K562 (cell line): Measurements from ENCODE around the gene SPIRE1. TPM values are rescaled to one million over a fixed set of nuclear protein-coding genes. Genes with fewer than 3 reads are reported as not detected.

ENCODE experiments used
- ATAC-seq: fragments of 200-7000 bp; cut with Tn5 transposase; 3 replicates; pipeline ENCODE4 v1.9.1; 2020; ENCODE audit warnings: moderate library complexity
- BruUV-seq: library from RNA; stranded (reverse); fragments of 400-500 nt; replicated peaks from 2 replicates; lab custom pipeline; 2021; lab: Mats Ljungman, UMichigan
- CTCF ChIA-PET: fragments of 300-600 bp; formaldehyde crosslinking; extraction: SDS; loops from one replicate; lab custom pipeline; 2021; ENCODE audit warnings: low intra/inter-chr PET ratio; lab: Yijun Ruan, JAX
- POLR2A ChIA-PET: fragments of 300-600, 350-650 bp; sonication (Branson Sonifier 250); formaldehyde crosslinking; extraction: SDS; loops from one replicate; lab custom pipeline; 2021; ENCODE audit warnings: antibody characterized with exemption, inconsistent platforms; lab: Yijun Ruan, JAX
- DNase-seq, 4 experiments: peaks; one replicate each; pipeline versions ENCODE4 v3.0.0 to v3.0.0-alpha.2; 2011 to 2018; ENCODE audit warnings: low spot score in 3 of 4, mixed read lengths in 3 of 4; ENCODE audit errors: extremely low read depth in 1 of 4
- FAIRE-seq: peaks from 2 replicates; lab custom pipeline; 2011; peaks lifted over from hg19 to GRCh38; lab: Jason Lieb, UNC
- H2AFZ ChIP-seq: 2 replicates; pipeline ENCODE4 v1.6.0; 2011; ENCODE audit warnings: low read depth, low read length, control low read depth, inconsistent platforms
- H3K27ac ChIP-seq: fragments of 200-600 bp; 3 replicates; pipeline ENCODE4 v1.8.0; 2011; ENCODE audit warnings: low read depth, mild to moderate bottlenecking, control low read depth, inconsistent platforms, low read length, moderate library complexity, mixed read lengths; ENCODE audit errors: extremely low read depth
- H3K27me3 ChIP-seq, 2 experiments: fragments of 300-600 bp in 1 of 2; 2 replicates in 1 of 2; 3 replicates in 1 of 2; pipeline versions ENCODE4 v1.6.0 to v1.8.0; 2011; ENCODE audit warnings: inconsistent platforms in 2 of 2, low read length in 2 of 2, mild to moderate bottlenecking in 1 of 2, mixed read lengths in 1 of 2, moderate library complexity in 1 of 2; ENCODE audit not compliant: control insufficient read depth in 2 of 2, insufficient read depth in 2 of 2
- H3K36me3 ChIP-seq: fragments of 300-600 bp; 3 replicates; pipeline ENCODE4 v1.8.0; 2011; ENCODE audit warnings: mild to moderate bottlenecking, low read length, inconsistent platforms; ENCODE audit not compliant: control insufficient read depth, insufficient read depth
- H3K4me1 ChIP-seq, 2 experiments: fragments of 200-600 bp in 1 of 2; replicated peaks in 1 of 2; 2 replicates in 1 of 2; 3 replicates in 1 of 2; pipeline versions ENCODE4 v1.5.1 to v1.8.0; 2011; ENCODE audit warnings: inconsistent platforms in 2 of 2, low read length in 2 of 2, mild to moderate bottlenecking in 1 of 2, mixed read lengths in 1 of 2, moderate library complexity in 1 of 2; ENCODE audit not compliant: control insufficient read depth in 2 of 2, insufficient read depth in 2 of 2
- H3K4me2 ChIP-seq: 2 replicates; pipeline ENCODE4 v1.6.1; 2011; ENCODE audit warnings: low read length, control low read depth, inconsistent platforms, mixed read lengths; ENCODE audit not compliant: insufficient read depth
- H3K4me3 ChIP-seq: fragments of 200-600 bp; sonication (generic), shearing (Covaris generic); 2 replicates; pipeline ENCODE4 v1.5.1; 2016; ENCODE audit warnings: control low read depth, inconsistent platforms
- H3K79me2 ChIP-seq: fragments of 200-600 bp; 3 replicates; pipeline ENCODE4 v1.8.0; 2011; ENCODE audit warnings: low read length, inconsistent platforms; ENCODE audit not compliant: control insufficient read depth, insufficient read depth
- H3K9ac ChIP-seq, 2 experiments: 2 replicates each; pipeline versions ENCODE4 v1.6.0 to v1.6.1; 2011; ENCODE audit warnings: low read depth in 2 of 2, low read length in 2 of 2, control low read depth in 1 of 2, inconsistent platforms in 1 of 2, mild to moderate bottlenecking in 1 of 2, mixed read lengths in 1 of 2; ENCODE audit not compliant: insufficient read depth in 1 of 2
- H3K9me1 ChIP-seq: one replicate; pipeline ENCODE4 v1.6.0; 2011; ENCODE audit warnings: inconsistent platforms, mild to moderate bottlenecking, low read length, moderate library complexity; ENCODE audit not compliant: control insufficient read depth, insufficient read depth
- H3K9me3 ChIP-seq: replicated peaks from 2 replicates; pipeline ENCODE4 v1.5.1; 2011; ENCODE audit warnings: low read depth, low read length, inconsistent platforms; ENCODE audit not compliant: control insufficient read depth, insufficient read depth
- H4K20me1 ChIP-seq: replicated peaks from 2 replicates; pipeline ENCODE4 v1.6.1; 2011; ENCODE audit warnings: low read length, inconsistent platforms, mixed read lengths; ENCODE audit not compliant: control insufficient read depth, insufficient read depth
- NR1H2 ChIP-seq: sonication (generic); formaldehyde crosslinking; IDR thresholded peaks from 2 replicates; pipeline ENCODE4 v1.4.0; 2020; ENCODE audit warnings: mild to moderate bottlenecking, missing genetic modification reagents
- in situ Hi-C: fragments of 300-500 bp; cut with MboI; formaldehyde crosslinking; loops from 4 replicates; pipeline ENCODE4 v1.15.0; 2018; ENCODE audit warnings: inconsistent platforms, mixed read lengths
- intact Hi-C: fragments of 100-400 bp; cut with micrococcal nuclease; formaldehyde crosslinking; loops from 2 replicates; pipeline ENCODE4 v1.14.2; 2022
- polyA plus RNA-seq, 8 experiments: library from polyadenylated mRNA; depleted of rRNA in 4 of 8; stranded (reverse) in 5 of 8; unstranded in 3 of 8; fragments of >200 nt; fragmentation: Nextera tagmentation in 2 of 8; fragmentation: Illumina TruSeq in 1 of 8; extraction: Ambion mirVana in 2 of 8; extraction: Trizol in 1 of 8; gene quantifications; 2 replicates each; pipeline versions ENCODE4 v1.2.1 to v1.2.3, GENCODE V29; 2011 to 2014; ENCODE audit warnings: inconsistent platforms in 1 of 8, missing spikeins in 1 of 8
- total RNA-seq, 7 experiments: library from RNA; depleted of rRNA in 6 of 7; stranded (reverse); fragments of >200 nt in 6 of 7; fragmentation: Illumina TruSeq in 2 of 7; extraction: Trizol in 2 of 7; gene quantifications; 2 replicates each; pipeline versions ENCODE4 v1.2.1 to v1.2.3, GENCODE V29; 2011 to 2021; ENCODE audit warnings: low replicate concordance in 1 of 7
- TF ChIP-seq, protein P1 (sequence below), 2 experiments: IDR thresholded peaks in 1 of 2; conservative IDR thresholded peaks in 1 of 2; 2 replicates each; pipeline ENCODE4 v1.6.1; 2016; ENCODE audit warnings: low read depth in 2 of 2, mild to moderate bottlenecking in 1 of 2, missing compliant biosample characterization in 1 of 2, missing genetic modification characterization in 1 of 2, moderate library complexity in 1 of 2

SPIRE1 gene
- total and polyA plus RNA-seq, 9 of the 15 experiments (the other 6 are each of a cell fraction or from before 2014, with no cell fraction given), result 2.9 to 14.0 (median 10.2) TPM

DNA sequence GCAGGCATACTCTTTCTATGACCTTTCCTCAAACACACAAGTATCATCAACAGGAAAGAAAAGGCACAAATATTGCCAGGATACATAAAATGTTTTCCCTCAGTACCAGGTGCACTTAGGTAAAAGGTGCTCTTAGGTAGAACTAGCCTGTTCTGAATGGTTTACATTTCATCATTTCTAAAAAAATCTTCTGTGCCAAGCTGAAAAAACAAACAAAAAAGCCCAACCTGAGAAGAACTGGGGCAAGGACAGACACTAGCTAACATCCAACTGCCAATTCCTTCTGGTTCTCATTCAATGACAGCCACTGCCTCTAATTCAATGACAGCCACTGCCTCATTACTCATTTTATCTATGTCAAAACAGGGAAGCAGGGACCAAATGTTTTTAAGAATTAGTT, 68.5 kb downstream of the SPIRE1 start:
- ATAC-seq (no peak), DNase-seq (no peak), FAIRE-seq (no peak)
- H3K9ac ChIP-seq, result no peak overlapping the region
- H3K27ac ChIP-seq, result no peak overlapping the region
- no peaks in the 10 kb centered on the region for H4K20me1 ChIP-seq
- H2AFZ ChIP-seq, result no peak overlapping the region
- in situ Hi-C loops, result no loop called here
- no peaks in the 10 kb centered on the region for H3K36me3 ChIP-seq
- no peak overlapping the region for H3K4me2 ChIP-seq
- no peaks in the 10 kb centered on the region for H3K79me2 ChIP-seq
- no peaks in the 10 kb centered on the region for H3K27me3 ChIP-seq
- H3K4me3 ChIP-seq, result no peak overlapping the region
- TF ChIP-seq, protein P1, sequence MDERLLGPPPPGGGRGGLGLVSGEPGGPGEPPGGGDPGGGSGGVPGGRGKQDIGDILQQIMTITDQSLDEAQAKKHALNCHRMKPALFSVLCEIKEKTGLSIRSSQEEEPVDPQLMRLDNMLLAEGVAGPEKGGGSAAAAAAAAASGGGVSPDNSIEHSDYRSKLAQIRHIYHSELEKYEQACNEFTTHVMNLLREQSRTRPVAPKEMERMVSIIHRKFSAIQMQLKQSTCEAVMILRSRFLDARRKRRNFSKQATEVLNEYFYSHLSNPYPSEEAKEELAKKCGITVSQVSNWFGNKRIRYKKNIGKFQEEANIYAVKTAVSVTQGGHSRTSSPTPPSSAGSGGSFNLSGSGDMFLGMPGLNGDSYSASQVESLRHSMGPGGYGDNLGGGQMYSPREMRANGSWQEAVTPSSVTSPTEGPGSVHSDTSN (CRISPR knock-in tag; IDR thresholded peaks at IDR 0.05; ENCODE audit: low read depth), result no peak
- TF ChIP-seq, protein P1 (tag; conservative IDR thresholded peaks at IDR 0.05; ENCODE audit: low read depth), result 0 out of 2 replicates have a peak, but pooled peaks have one; percentile 19
- no peak for TF ChIP-seq NR1H2 (CRISPR knock-in tag)
- ChIA-PET CTCF (no interaction called here), POLR2A (no interaction called here)
- intact Hi-C loops, result loop anchor here (10.0 kb wide), 1 partner anchor 65 kb away; no protein-coding TSS in a partner anchor
- H3K4me1 ChIP-seq, result no peaks in the 10 kb centered on the region; a peak in 1 of 5 replicates
- BruUV-seq, result no TSS peak
- H3K9me1 ChIP-seq, result no peaks in the 10 kb centered on the region
- no peaks in the 10 kb centered on the region for H3K9me3 ChIP-seq
